SK-N-SH treated with all-trans-retinoic acid at 6 μM for 48 hours (cell line): Measurements from ENCODE around the gene CDK14.

Experiments
- ARNTL ChIP-seq: fragments of 450-650 bp; formaldehyde crosslinking; IDR thresholded peaks from 2 replicates; pipeline ENCODE4 v1.5.0; 2020; ENCODE audit warnings: low read depth, mild to moderate bottlenecking, moderate library complexity, borderline replicate concordance
- ESRRG ChIP-seq: fragments of 250-450 bp; sonication (Bioruptor Pico); IDR thresholded peaks from 2 replicates; pipeline ENCODE4 v1.6.1; 2021; ENCODE audit warnings: mild to moderate bottlenecking
- ISL1 ChIP-seq: fragments of 250-450 bp; sonication (Bioruptor Pico); IDR thresholded peaks from 2 replicates; pipeline ENCODE4 v2.1.2; 2022; ENCODE audit warnings: mild to moderate bottlenecking, moderate library complexity
- RARB ChIP-seq: fragments of 250-450 bp; sonication (Bioruptor Pico); IDR thresholded peaks from 2 replicates; pipeline ENCODE4 v1.8.0; 2021; ENCODE audit warnings: mild to moderate bottlenecking, moderate library complexity
- TOX ChIP-seq: fragments of 250-450 bp; sonication (Bioruptor Pico); IDR thresholded peaks from 2 replicates; pipeline ENCODE4 v1.8.0; 2021; ENCODE audit warnings: mild to moderate bottlenecking, moderate library complexity, borderline replicate concordance
- ZC3H10 ChIP-seq: fragments of 250-450 bp; sonication (Bioruptor Pico); IDR thresholded peaks from 2 replicates; pipeline ENCODE4 v1.5.1; 2021; ENCODE audit warnings: mild to moderate bottlenecking, moderate library complexity
- ZFP30 ChIP-seq: fragments of 450-650 bp; formaldehyde crosslinking; IDR thresholded peaks from 2 replicates; pipeline ENCODE4 v1.5.0; 2022; ENCODE audit warnings: mild to moderate bottlenecking, moderate library complexity
- ZNF565 ChIP-seq: fragments of 450-650 bp; formaldehyde crosslinking; conservative IDR thresholded peaks from 2 replicates; pipeline ENCODE4 v1.5.0; 2020; ENCODE audit warnings: low read depth, mild to moderate bottlenecking, moderate library complexity
- TF ChIP-seq, protein P1 (sequence below): fragments of 250-450 bp; sonication (Bioruptor Pico); IDR thresholded peaks from 2 replicates; pipeline ENCODE4 v1.8.0; 2021; ENCODE audit warnings: low read depth, mild to moderate bottlenecking, moderate library complexity, borderline replicate concordance
- TF ChIP-seq, protein P2 (sequence below): fragments of 250-450 bp; sonication (Bioruptor Pico); IDR thresholded peaks from 2 replicates; pipeline ENCODE4 v1.5.1; 2020; ENCODE audit warnings: low read depth, mild to moderate bottlenecking, moderate library complexity

DNA sequence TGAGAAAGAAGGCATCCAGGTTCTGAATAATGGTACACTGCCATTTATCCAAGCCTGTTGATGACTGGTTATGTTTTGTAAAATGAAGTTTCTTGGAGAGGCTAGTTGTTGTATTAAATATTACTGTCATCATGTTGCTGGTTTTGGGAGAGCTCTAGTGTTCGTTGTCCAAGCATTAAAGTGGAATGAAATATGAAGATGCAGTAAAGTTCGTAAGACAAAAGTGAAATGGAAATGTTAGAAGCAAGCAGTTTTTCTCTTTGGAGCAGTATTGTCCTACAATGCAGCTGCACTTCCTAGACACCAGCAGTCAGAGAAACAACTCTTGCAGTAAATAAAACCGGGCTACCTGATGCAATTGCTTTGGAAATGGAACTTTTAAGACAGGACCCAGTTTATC lies 511.3 kb downstream of the CDK14 start:
- TF ChIP-seq ISL1 (CRISPR knock-in tag) (no peak), ZFP30 (CRISPR knock-in tag) (no peak), RARB (CRISPR knock-in tag) (no peak), ZNF565 (CRISPR knock-in tag) (no peak), TOX (CRISPR knock-in tag) (no peak), ZC3H10 (CRISPR knock-in tag) (no peak), ESRRG (CRISPR knock-in tag) (no peak), ARNTL (CRISPR knock-in tag) (no peak)
- TF ChIP-seq, protein P1, sequence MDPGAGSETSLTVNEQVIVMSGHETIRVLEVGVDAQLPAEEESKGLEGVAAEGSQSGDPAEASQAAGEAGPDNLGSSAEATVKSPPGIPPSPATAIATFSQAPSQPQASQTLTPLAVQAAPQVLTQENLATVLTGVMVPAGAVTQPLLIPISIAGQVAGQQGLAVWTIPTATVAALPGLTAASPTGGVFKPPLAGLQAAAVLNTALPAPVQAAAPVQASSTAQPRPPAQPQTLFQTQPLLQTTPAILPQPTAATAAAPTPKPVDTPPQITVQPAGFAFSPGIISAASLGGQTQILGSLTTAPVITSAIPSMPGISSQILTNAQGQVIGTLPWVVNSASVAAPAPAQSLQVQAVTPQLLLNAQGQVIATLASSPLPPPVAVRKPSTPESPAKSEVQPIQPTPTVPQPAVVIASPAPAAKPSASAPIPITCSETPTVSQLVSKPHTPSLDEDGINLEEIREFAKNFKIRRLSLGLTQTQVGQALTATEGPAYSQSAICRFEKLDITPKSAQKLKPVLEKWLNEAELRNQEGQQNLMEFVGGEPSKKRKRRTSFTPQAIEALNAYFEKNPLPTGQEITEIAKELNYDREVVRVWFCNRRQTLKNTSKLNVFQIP (CRISPR knock-in tag): no peak
- TF ChIP-seq, protein P2, sequence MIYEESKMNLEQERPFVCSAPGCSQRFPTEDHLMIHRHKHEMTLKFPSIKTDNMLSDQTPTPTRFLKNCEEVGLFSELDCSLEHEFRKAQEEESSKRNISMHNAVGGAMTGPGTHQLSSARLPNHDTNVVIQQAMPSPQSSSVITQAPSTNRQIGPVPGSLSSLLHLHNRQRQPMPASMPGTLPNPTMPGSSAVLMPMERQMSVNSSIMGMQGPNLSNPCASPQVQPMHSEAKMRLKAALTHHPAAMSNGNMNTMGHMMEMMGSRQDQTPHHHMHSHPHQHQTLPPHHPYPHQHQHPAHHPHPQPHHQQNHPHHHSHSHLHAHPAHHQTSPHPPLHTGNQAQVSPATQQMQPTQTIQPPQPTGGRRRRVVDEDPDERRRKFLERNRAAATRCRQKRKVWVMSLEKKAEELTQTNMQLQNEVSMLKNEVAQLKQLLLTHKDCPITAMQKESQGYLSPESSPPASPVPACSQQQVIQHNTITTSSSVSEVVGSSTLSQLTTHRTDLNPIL: no peak
